Right cardiac atrium (tissue), 5 donors: ENCODE data around the gene C15orf39. TPM values are rescaled to one million over a fixed set of nuclear protein-coding genes. Genes with fewer than 3 reads are reported as not detected.

ENCODE experiments used
- ATAC-seq, 2 donors: fragments of 200-7000 bp; cut with Tn5 transposase; one replicate each; pipeline versions ENCODE4 v1.8.0 to v1.9.1; 2020; ENCODE audit warnings: moderate library complexity in 2 of 2, mild to moderate bottlenecking in 1 of 2
- DNase-seq, 3 donors: peaks; one replicate each; pipeline ENCODE4 v3.0.0-alpha.2; 2020
- H3K27ac ChIP-seq: one replicate; pipeline ENCODE4 v1.5.1; 2013; ENCODE audit warnings: mild to moderate bottlenecking, low read length, control low read depth, moderate library complexity
- H3K27me3 ChIP-seq: one replicate; pipeline ENCODE4 v1.6.1; 2013; ENCODE audit not compliant: control insufficient read depth, insufficient read depth
- H3K4me1 ChIP-seq: one replicate; pipeline ENCODE4 v1.6.1; 2013; ENCODE audit warnings: low read length; ENCODE audit not compliant: control insufficient read depth, insufficient read depth
- H3K4me3 ChIP-seq: one replicate; pipeline ENCODE4 v1.5.1; 2013; ENCODE audit warnings: low read length, control low read depth
- H3K9me3 ChIP-seq: one replicate; pipeline ENCODE4 v1.6.1; 2013; ENCODE audit warnings: low read length; ENCODE audit not compliant: control insufficient read depth
- WGBS: extraction: QIAGEN DNeasy Blood & Tissue Kit; methylation state at CpG from one replicate; pipeline ENCODE4 v1.1.7; 2013; 5-methylcytosine and 5-hydroxymethylcytosine counted together
- intact Hi-C, 4 donors: fragments of 100-400 bp; cut with DNase I; formaldehyde crosslinking; loops; one replicate each; pipeline versions ENCODE4 v1.11.0 to v1.14.0; 2022 to 2023
- polyA plus RNA-seq: library from polyadenylated mRNA; stranded (reverse); fragments of 200-250 nt; gene quantifications from one replicate; pipeline ENCODE4 v1.2.3, GENCODE V29; 2013
- total RNA-seq, 4 donors: library from RNA; stranded (reverse); fragmentation: NEBNext Ultra II Directional; extraction: Animal tissue kit (Norgen Biotek cat#: 25700); gene quantifications; one replicate each; pipeline ENCODE4 v1.2.1, GENCODE V29; 2021
- donor health status: healthy with polysubstance abuse.
- donor health status: DM: no; HTN: yes; CAD: no.
- donor health status: DM: no; HTN: no; CAD: no.
- donor health status: DM: no; HTN: yes; CAD: no; lungs with severe emphysema.
- donor health status: DM: yes; HTN: yes; CAD: no.

The C15orf39 gene
- total and polyA plus RNA-seq, 5 donors: 5.3 to 12.7 (median 7.5) TPM

GRCh38 chr15:75186044-75186443, 15.6 kb upstream of the C15orf39 start:
- ATAC-seq (no peak), DNase-seq (no peak)
- H3K9me3 ChIP-seq: no peaks in the 10 kb centered on the region
- intact Hi-C loops: no loop called here
- H3K27me3 ChIP-seq: no peaks in the 10 kb centered on the region
- H3K27ac ChIP-seq: no peak overlapping the region
- no peaks in the 10 kb centered on the region for H3K4me1 ChIP-seq
- H3K4me3 ChIP-seq: no peak overlapping the region
- WGBS: 90% methylated on average over 4 of the region's 4 CpGs

GRCh38 chr15:75188499-75188898, 13.2 kb upstream of the C15orf39 start:
- WGBS: 95% methylated on average over 6 of the region's 6 CpGs
- no peaks in the 10 kb centered on the region for H3K27me3 ChIP-seq
- H3K4me1 ChIP-seq: no peaks in the 10 kb centered on the region
- intact Hi-C loops: no loop called here
- H3K4me3 ChIP-seq: no peak overlapping the region
- H3K9me3 ChIP-seq: no peaks in the 10 kb centered on the region
- DNase-seq: peak in 1 of 3 donors; percentile 28
- H3K27ac ChIP-seq: no peak overlapping the region
- no peak for ATAC-seq

GRCh38 chr15:75191235-75191634, 10.4 kb upstream of the C15orf39 start:
- no peaks in the 10 kb centered on the region for H3K9me3 ChIP-seq
- no peaks in the 10 kb centered on the region for H3K4me1 ChIP-seq
- H3K4me3 ChIP-seq: no peak overlapping the region
- ATAC-seq (no peak), DNase-seq (no peak)
- intact Hi-C loops: loop anchor here in 1 of 4 donors (10.0 kb wide), 1 partner anchor 76 kb away; no protein-coding TSS in a partner anchor
- WGBS: 85% methylated on average over 2 of the region's 2 CpGs
- no peak overlapping the region for H3K27ac ChIP-seq
- H3K27me3 ChIP-seq: no peaks in the 10 kb centered on the region

GRCh38 chr15:75192307-75192706, 9.4 kb upstream of the C15orf39 start:
- intact Hi-C loops: loop anchor here in 1 of 4 donors (10.0 kb wide), 1 partner anchor 78 kb away; no protein-coding TSS in a partner anchor
- H3K9me3 ChIP-seq: no peaks in the 10 kb centered on the region
- no peaks in the 10 kb centered on the region for H3K4me1 ChIP-seq
- ATAC-seq (no peak), DNase-seq (peak in 2 of 3 donors; percentile 13 to 41)
- 86% methylated on average over 4 of the region's 4 CpGs for WGBS
- H3K27me3 ChIP-seq: no peaks in the 10 kb centered on the region
- no peak overlapping the region for H3K27ac ChIP-seq
- no peak overlapping the region for H3K4me3 ChIP-seq

GRCh38 chr15:75193272-75193671, 8.4 kb upstream of the C15orf39 start:
- 74% methylated on average over 3 of the region's 3 CpGs for WGBS
- ATAC-seq (no peak), DNase-seq (peak in 2 of 3 donors; percentile 16 to 26)
- Histone ChIP-seq H3K27me3 (no peaks in the 10 kb centered on the region), H3K4me3 (no peak overlapping the region), H3K27ac (no peak overlapping the region), H3K4me1 (no peaks in the 10 kb centered on the region), H3K9me3 (no peaks in the 10 kb centered on the region)
- intact Hi-C loops: loop anchor here in 1 of 4 donors (10.0 kb wide), 1 partner anchor 78 kb away; no protein-coding TSS in a partner anchor

GRCh38 chr15:75193976-75194375, 7.7 kb upstream of the C15orf39 start:
- DNase-seq: peak in 1 of 3 donors; percentile 6
- ATAC-seq: no peak
- H3K4me3 ChIP-seq: no peak overlapping the region
- H3K9me3 ChIP-seq: no peaks in the 10 kb centered on the region
- WGBS: 93% methylated on average over 3 of the region's 3 CpGs
- no peaks in the 10 kb centered on the region for H3K4me1 ChIP-seq
- no peaks in the 10 kb centered on the region for H3K27me3 ChIP-seq
- intact Hi-C loops: loop anchor here in 1 of 4 donors (10.0 kb wide), 1 partner anchor 79 kb away; no protein-coding TSS in a partner anchor
- no peak overlapping the region for H3K27ac ChIP-seq

- H3K9me3 ChIP-seq: no peaks in the 10 kb centered on the region
- WGBS: 98% methylated on average over 3 of the region's 3 CpGs
- intact Hi-C loops: loop anchor here in 1 of 4 donors (10.0 kb wide), 1 partner anchor 80 kb away; no protein-coding TSS in a partner anchor
- DNase-seq (peak in 2 of 3 donors; percentile 12 to 26), ATAC-seq (no peak)
- H3K4me3 ChIP-seq: no peak overlapping the region
- H3K27me3 ChIP-seq: no peaks in the 10 kb centered on the region
- H3K27ac ChIP-seq: no peak overlapping the region
- H3K4me1 ChIP-seq: no peaks in the 10 kb centered on the region
Observed at GRCh38 chr15:75194397-75194796, 7.3 kb upstream of the C15orf39 start.

- H3K4me3 ChIP-seq: no peak overlapping the region
- peak; percentile 17 to 39 for ATAC-seq
- no peak overlapping the region for H3K27ac ChIP-seq
- no peaks in the 10 kb centered on the region for H3K9me3 ChIP-seq
- WGBS: 28% methylated on average over 13 of the region's 13 CpGs
- H3K27me3 ChIP-seq: no peaks in the 10 kb centered on the region
- DNase-seq: peak; percentile 49 to 85 (median 83)
- peaks cover 2% of the 10 kb centered on the region for H3K4me1 ChIP-seq
- intact Hi-C loops: loop anchor here in 1 of 4 donors (10.0 kb wide), 1 partner anchor 80 kb away; no protein-coding TSS in a partner anchor
Observed at GRCh38 chr15:75195122-75195765, 6.4 kb upstream of the C15orf39 start.

- intact Hi-C loops: loop anchor here in 1 of 4 donors (10.0 kb wide), 1 partner anchor 81 kb away; no protein-coding TSS in a partner anchor
- no peaks in the 10 kb centered on the region for H3K27me3 ChIP-seq
- H3K9me3 ChIP-seq: no peaks in the 10 kb centered on the region
- H3K4me1 ChIP-seq: peaks cover 2% of the 10 kb centered on the region
- ATAC-seq (peak in 1 of 2 donors; percentile 5), DNase-seq (peak; percentile 42 to 79 (median 72))
- no peak overlapping the region for H3K27ac ChIP-seq
- 56% methylated on average over 14 of the region's 14 CpGs for WGBS
- H3K4me3 ChIP-seq: no peak overlapping the region
Observed at GRCh38 chr15:75195766-75196241, 5.9 kb upstream of the C15orf39 start.

GRCh38 chr15:75197062-75197630, 4.5 kb upstream of the C15orf39 start:
- peak in 2 of 3 donors; percentile 56 to 73 for DNase-seq
- WGBS: 41% methylated on average over 4 of the region's 4 CpGs
- Histone ChIP-seq H3K9me3 (no peaks in the 10 kb centered on the region), H3K4me1 (peaks cover 2% of the 10 kb centered on the region), H3K27me3 (no peaks in the 10 kb centered on the region), H3K27ac (no peak overlapping the region), H3K4me3 (no peak overlapping the region)
- no peak for ATAC-seq
- intact Hi-C loops: loop anchor here in 1 of 4 donors (10.0 kb wide), 1 partner anchor 82 kb away; no protein-coding TSS in a partner anchor
